A673 (cell line): ENCODE measurements around the gene C5orf58. TPM values are rescaled to one million over a fixed set of nuclear protein-coding genes. Genes with fewer than 3 reads are reported as not detected.

ENCODE experiments used
- BruUV-seq: library from RNA; stranded (reverse); fragments of 400-500 nt; replicated peaks from 2 replicates; lab custom pipeline; 2021; lab: Mats Ljungman, UMichigan
- CTCF ChIA-PET: fragments of 300-600 bp; sonication (Branson Sonifier 250); formaldehyde crosslinking; loops from one replicate; lab custom pipeline; 2022; ENCODE audit warnings: antibody characterized with exemption; lab: Charles Lee
- POLR2A ChIA-PET: fragments of 300-600 bp; sonication (Branson Sonifier 250); formaldehyde crosslinking; loops from one replicate; lab custom pipeline; 2022; ENCODE audit warnings: antibody characterized with exemption; ENCODE audit not compliant: low non-redundant PET; lab: Charles Lee
- DNase-seq: peaks from one replicate; pipeline ENCODE4 v3.0.0-alpha.2; 2015; ENCODE audit warnings: low spot score
- H3K27ac ChIP-seq: fragments of 200-600 bp; sonication (generic); 2 replicates; pipeline ENCODE4 v1.5.1; 2016; ENCODE audit warnings: mixed run types, low read depth, mild to moderate bottlenecking, mixed read lengths, antibody characterized with exemption, low read length; ENCODE audit not compliant: poor library complexity, severe bottlenecking
- H3K27me3 ChIP-seq: fragments of 200-600 bp; sonication (generic); replicated peaks from 2 replicates; pipeline ENCODE4 v1.6.1; 2017; ENCODE audit warnings: mixed run types, low read depth, mild to moderate bottlenecking, mixed read lengths, antibody characterized with exemption, low read length; ENCODE audit not compliant: insufficient read depth, poor library complexity
- H3K36me3 ChIP-seq: fragments of 200-600 bp; sonication (generic); 2 replicates; pipeline ENCODE4 v1.6.1; 2016; ENCODE audit warnings: mixed run types, mild to moderate bottlenecking, mixed read lengths, antibody characterized with exemption, low read length; ENCODE audit not compliant: insufficient read depth, poor library complexity, severe bottlenecking
- H3K4me1 ChIP-seq: fragments of 200-600 bp; sonication (generic); 2 replicates; pipeline ENCODE4 v1.6.1; 2017; ENCODE audit warnings: mixed run types, mild to moderate bottlenecking, mixed read lengths, antibody characterized with exemption, low read length; ENCODE audit not compliant: insufficient read depth, poor library complexity, severe bottlenecking
- H3K4me3 ChIP-seq: fragments of 200-600 bp; sonication (generic); 2 replicates; pipeline ENCODE4 v1.5.1; 2016; ENCODE audit warnings: low read depth, mixed run types, mild to moderate bottlenecking, mixed read lengths, low read length; ENCODE audit not compliant: poor library complexity, severe bottlenecking
- H3K9me3 ChIP-seq: fragments of 200-600 bp; sonication (generic); 2 replicates; pipeline ENCODE4 v1.6.1; 2016; ENCODE audit warnings: mixed run types, low read depth, mild to moderate bottlenecking, mixed read lengths, antibody characterized with exemption, low read length; ENCODE audit not compliant: poor library complexity, severe bottlenecking
- CTCF ChIP-seq: fragments of 300-800, 200-600 bp; sonication (generic); conservative IDR thresholded peaks from 2 replicates; pipeline ENCODE4 v1.5.1; 2017; ENCODE audit warnings: low read depth, mild to moderate bottlenecking, antibody characterized with exemption, low read length, moderate library complexity, mixed read lengths
- EZH2 ChIP-seq: fragments of 200-600 bp; sonication (generic); IDR thresholded peaks from 2 replicates; pipeline ENCODE4 v1.6.1; 2017; ENCODE audit warnings: borderline replicate concordance, low read depth, mild to moderate bottlenecking, mixed read lengths, antibody characterized with exemption, low read length; ENCODE audit not compliant: poor library complexity, severe bottlenecking
- intact Hi-C: fragments of 100-400 bp; cut with micrococcal nuclease; formaldehyde crosslinking; loops from one replicate; pipeline ENCODE4 v1.10.0; 2022; ENCODE audit not compliant: unreplicated experiment
- total RNA-seq: library from RNA; stranded (reverse); gene quantifications from 2 replicates; pipeline ENCODE4 v1.2.3, GENCODE V29; 2021

Gene C5orf58
- total RNA-seq, 1 experiment from 2014 or later: not detected

GRCh38 chr5:170268884-170269283 is 36.1 kb downstream of the C5orf58 start:
- H3K27me3 ChIP-seq: peaks cover 7% of the 10 kb centered on the region
- H3K4me1 ChIP-seq: no peaks in the 10 kb centered on the region
- intact Hi-C loops: loop anchor here (5.0 kb wide), 1 partner anchor 363 kb away; no protein-coding TSS in a partner anchor
- ChIA-PET CTCF (interaction anchor here (0.7 kb wide), 2 partner anchors 37 to 127 kb away, joined by 5 to 9 read pairs; no protein-coding TSS in a partner anchor), POLR2A (no interaction called here)
- DNase-seq: no peak
- no peak overlapping the region for H3K27ac ChIP-seq
- TF ChIP-seq EZH2: no peak
- no peak for TF ChIP-seq CTCF
- no peaks in the 10 kb centered on the region for H3K9me3 ChIP-seq
- H3K36me3 ChIP-seq: no peaks in the 10 kb centered on the region
- no TSS peak for BruUV-seq
- no peak overlapping the region for H3K4me3 ChIP-seq

- intact Hi-C loops: loop anchor here (5.0 kb wide), 1 partner anchor 363 kb away; no protein-coding TSS in a partner anchor
Measured at GRCh38 chr5:170269579-170269978, 36.8 kb downstream of the C5orf58 start.

GRCh38 chr5:170270293-170271069 is 37.7 kb downstream of the C5orf58 start:
- H3K27ac ChIP-seq: no peak overlapping the region
- POLR2A ChIA-PET: no interaction called here
- intact Hi-C loops: no loop called here
- no peaks in the 10 kb centered on the region for H3K4me1 ChIP-seq
- no TSS peak for BruUV-seq
- no peak for TF ChIP-seq EZH2
- H3K36me3 ChIP-seq: no peaks in the 10 kb centered on the region
- DNase-seq: no peak
- H3K27me3 ChIP-seq: peaks cover 7% of the 10 kb centered on the region
- H3K9me3 ChIP-seq: no peaks in the 10 kb centered on the region
- no peak overlapping the region for H3K4me3 ChIP-seq
- CTCF ChIA-PET: no interaction called here

More at GRCh38 chr5:170269579-170269978, 36.8 kb downstream of the C5orf58 start:
- H3K4me3 ChIP-seq: no peak overlapping the region
- H3K9me3 ChIP-seq: no peaks in the 10 kb centered on the region
- DNase-seq: no peak
- peaks cover 7% of the 10 kb centered on the region for H3K27me3 ChIP-seq
- H3K27ac ChIP-seq: no peak overlapping the region
- CTCF ChIA-PET: no interaction called here
- H3K36me3 ChIP-seq: no peaks in the 10 kb centered on the region
- no peaks in the 10 kb centered on the region for H3K4me1 ChIP-seq
- BruUV-seq: no TSS peak
- TF ChIP-seq CTCF: no peak
- no peak for TF ChIP-seq EZH2
- POLR2A ChIA-PET: no interaction called here
